ENCODE measurements around the gene MDP1.

The MDP1 gene

DNA sequence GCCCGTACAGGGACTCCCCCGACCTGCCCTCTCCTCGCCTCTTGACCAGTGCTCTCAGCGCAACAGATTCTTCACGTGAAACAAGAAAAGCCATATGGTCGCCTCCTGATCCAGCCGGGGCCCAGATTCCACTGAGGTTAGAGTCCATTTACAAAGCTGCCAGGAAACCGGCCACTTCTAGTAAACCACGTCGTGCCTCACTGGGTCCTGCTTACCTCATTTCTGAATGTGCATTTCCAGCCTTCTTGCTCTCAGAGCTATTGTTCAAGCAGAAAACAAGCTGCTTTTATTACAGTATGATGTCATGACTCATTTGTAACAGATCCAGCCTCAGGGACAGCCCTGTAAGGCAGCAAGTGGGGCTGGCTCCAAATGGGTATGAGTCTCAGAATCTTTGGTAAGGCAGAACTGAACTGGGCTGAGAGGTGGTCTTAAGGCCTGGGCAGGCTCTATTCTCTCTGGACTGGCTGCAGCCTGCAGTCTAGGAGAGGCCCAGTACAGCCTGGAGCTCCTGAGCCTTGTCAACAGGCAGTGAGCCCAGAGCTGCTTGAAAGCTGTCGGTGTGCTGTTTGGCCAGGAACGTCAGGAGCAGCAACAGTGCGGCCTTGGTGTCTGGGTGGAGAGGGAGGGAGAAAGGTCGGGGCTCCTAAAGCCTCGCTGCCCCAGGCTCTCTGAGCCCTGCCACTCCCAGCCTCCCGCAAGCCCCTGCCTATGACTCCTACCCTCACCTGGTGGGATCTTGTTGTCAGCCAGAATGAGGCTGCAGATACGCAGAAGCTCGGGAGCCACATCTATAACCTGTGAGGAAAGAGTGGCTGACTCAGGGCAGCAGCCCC lies 35.7 kb downstream of the MDP1 start:
- no peak for FAIRE-seq

GRCh38 chr14:24179294-24179960 lies 36.4 kb downstream of the MDP1 start:
- FAIRE-seq: no peak

GRCh38 chr14:24178399-24179178 lies 37.3 kb downstream of the MDP1 start:
- FAIRE-seq: no peak

GRCh38 chr14:24177891-24178290 lies 38.0 kb downstream of the MDP1 start:
- FAIRE-seq: no peak

GRCh38 chr14:24177041-24177825 lies 38.6 kb downstream of the MDP1 start:
- FAIRE-seq: no peak

DNA sequence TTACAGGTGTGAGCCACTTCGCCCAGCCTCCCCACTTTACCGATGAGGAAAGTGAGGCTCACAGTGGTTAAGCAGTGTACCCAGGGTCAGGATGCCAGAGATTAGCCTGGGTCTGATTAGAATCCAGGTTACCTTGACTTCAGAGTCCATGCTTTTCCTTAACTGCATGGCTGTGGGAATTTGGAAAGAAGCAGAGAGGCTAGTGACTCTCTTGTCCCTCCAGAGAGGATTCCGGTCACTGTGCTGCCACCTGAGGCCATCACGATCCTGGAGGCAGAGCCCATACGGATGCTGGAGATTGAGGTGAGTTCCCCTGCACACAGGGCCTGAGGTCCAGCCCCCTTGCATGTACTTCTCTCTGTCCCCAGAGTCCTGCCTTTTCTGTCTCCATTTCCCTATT lies 39.3 kb downstream of the MDP1 start:
- FAIRE-seq: no peak

- FAIRE-seq: no peak
Measured at GRCh38 chr14:24172871-24173281, 43.0 kb downstream of the MDP1 start.

- FAIRE-seq: no peak
Measured at GRCh38 chr14:24172261-24172860, 43.5 kb downstream of the MDP1 start.

GRCh38 chr14:24171422-24172260 lies 44.2 kb downstream of the MDP1 start, which contains the start of gene REC8:
Gene REC8 (plus strand): TSS chr14:24172080. CDS start chr14:24172553, 473 bp downstream.
- no peak for FAIRE-seq

GRCh38 chr14:24167469-24168114 lies 48.3 kb downstream of the MDP1 start:
- no peak for FAIRE-seq

- FAIRE-seq: no peak
Measured at GRCh38 chr14:24165785-24166184, 50.1 kb downstream of the MDP1 start.

DNA sequence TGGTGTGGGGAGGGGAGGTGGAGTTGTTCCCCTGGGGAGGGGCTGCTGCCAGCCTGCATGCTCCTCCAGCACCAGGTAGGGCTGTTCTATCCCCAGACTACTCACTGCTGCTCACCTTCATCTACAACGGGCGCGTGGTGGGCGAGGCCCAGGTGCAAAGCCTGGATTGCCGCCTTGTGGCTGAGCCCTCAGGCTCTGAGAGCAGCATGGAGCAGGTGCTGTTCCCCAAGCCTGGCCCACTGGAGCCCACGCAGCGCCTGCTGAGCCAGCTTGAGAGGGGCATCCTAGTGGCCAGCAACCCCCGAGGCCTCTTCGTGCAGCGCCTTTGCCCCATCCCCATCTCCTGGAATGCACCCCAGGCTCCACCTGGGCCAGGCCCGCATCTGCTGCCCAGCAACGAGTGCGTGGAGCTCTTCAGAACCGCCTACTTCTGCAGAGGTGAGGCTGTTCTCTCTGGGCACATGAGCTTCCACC lies 51.3 kb downstream of the MDP1 start:
- FAIRE-seq: no peak
